SK-N-SH treated with all-trans-retinoic acid at 6 μM for 48 hours (cell line): ENCODE results near the gene CLTCL1.

Source experiments
- BACH2 ChIP-seq: fragments of 250-450 bp; sonication (Bioruptor Pico); IDR thresholded peaks from 2 replicates; pipeline ENCODE4 v1.9.0; 2021; ENCODE audit warnings: mild to moderate bottlenecking, borderline replicate concordance
- RARB ChIP-seq: fragments of 250-450 bp; sonication (Bioruptor Pico); IDR thresholded peaks from 2 replicates; pipeline ENCODE4 v1.8.0; 2021; ENCODE audit warnings: mild to moderate bottlenecking, moderate library complexity
- ZC3H10 ChIP-seq: fragments of 250-450 bp; sonication (Bioruptor Pico); IDR thresholded peaks from 2 replicates; pipeline ENCODE4 v1.5.1; 2021; ENCODE audit warnings: mild to moderate bottlenecking, moderate library complexity
- ZFP30 ChIP-seq: fragments of 450-650 bp; formaldehyde crosslinking; IDR thresholded peaks from 2 replicates; pipeline ENCODE4 v1.5.0; 2022; ENCODE audit warnings: mild to moderate bottlenecking, moderate library complexity
- TF ChIP-seq, protein P1 (sequence below): fragments of 250-450 bp; sonication (Bioruptor Pico); IDR thresholded peaks from 2 replicates; pipeline ENCODE4 v1.5.1; 2020; ENCODE audit warnings: low read depth, mild to moderate bottlenecking, moderate library complexity

DNA sequence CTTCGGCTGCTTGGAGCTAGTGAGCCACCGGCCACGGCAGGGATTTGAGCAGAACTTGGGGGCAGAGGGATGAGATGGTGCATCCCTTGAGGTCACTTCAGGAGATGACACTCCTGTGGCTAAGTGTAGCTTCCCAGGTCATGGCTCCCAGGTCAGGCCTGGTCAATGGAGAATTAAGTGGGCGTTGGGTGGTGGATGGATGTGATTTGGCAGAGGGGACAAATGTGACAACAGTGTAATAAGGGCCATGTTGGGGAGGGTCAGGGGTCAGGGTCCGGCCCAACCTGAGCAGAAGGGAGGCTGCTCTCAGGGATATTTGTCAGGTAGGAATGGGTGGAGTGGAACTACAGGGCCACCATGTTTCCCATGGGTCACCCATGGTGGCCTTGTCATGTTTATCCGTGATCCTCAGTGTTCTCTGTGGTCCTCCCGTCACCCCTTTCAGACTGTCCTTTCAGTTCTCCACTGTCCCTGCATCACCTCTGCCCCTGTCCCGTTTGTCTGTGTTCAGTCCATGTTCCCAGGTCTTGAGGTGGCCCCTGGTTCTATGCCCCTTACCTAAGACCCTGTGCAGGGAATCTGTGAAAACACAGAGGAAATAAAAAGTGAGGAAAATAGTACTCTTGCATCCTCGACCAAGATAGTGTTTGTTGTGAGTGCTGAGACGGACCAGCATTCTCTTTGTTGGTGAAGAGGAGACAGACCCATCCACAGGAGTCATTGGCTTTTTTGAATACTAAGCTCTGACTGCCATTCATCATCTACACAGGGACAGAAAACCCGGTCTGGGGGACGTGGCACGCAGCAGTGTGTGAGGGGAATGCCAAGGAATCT lies 119.1 kb downstream of the CLTCL1 start:
- TF ChIP-seq BACH2 (CRISPR knock-in tag): no peak
- TF ChIP-seq, protein P1, sequence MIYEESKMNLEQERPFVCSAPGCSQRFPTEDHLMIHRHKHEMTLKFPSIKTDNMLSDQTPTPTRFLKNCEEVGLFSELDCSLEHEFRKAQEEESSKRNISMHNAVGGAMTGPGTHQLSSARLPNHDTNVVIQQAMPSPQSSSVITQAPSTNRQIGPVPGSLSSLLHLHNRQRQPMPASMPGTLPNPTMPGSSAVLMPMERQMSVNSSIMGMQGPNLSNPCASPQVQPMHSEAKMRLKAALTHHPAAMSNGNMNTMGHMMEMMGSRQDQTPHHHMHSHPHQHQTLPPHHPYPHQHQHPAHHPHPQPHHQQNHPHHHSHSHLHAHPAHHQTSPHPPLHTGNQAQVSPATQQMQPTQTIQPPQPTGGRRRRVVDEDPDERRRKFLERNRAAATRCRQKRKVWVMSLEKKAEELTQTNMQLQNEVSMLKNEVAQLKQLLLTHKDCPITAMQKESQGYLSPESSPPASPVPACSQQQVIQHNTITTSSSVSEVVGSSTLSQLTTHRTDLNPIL: no peak
- TF ChIP-seq RARB (CRISPR knock-in tag): no peak
- TF ChIP-seq ZC3H10: no peak
- TF ChIP-seq ZFP30 (CRISPR knock-in tag): no peak
